ENCODE data around the gene TRNAU1AP.

TRNAU1AP gene

DNA sequence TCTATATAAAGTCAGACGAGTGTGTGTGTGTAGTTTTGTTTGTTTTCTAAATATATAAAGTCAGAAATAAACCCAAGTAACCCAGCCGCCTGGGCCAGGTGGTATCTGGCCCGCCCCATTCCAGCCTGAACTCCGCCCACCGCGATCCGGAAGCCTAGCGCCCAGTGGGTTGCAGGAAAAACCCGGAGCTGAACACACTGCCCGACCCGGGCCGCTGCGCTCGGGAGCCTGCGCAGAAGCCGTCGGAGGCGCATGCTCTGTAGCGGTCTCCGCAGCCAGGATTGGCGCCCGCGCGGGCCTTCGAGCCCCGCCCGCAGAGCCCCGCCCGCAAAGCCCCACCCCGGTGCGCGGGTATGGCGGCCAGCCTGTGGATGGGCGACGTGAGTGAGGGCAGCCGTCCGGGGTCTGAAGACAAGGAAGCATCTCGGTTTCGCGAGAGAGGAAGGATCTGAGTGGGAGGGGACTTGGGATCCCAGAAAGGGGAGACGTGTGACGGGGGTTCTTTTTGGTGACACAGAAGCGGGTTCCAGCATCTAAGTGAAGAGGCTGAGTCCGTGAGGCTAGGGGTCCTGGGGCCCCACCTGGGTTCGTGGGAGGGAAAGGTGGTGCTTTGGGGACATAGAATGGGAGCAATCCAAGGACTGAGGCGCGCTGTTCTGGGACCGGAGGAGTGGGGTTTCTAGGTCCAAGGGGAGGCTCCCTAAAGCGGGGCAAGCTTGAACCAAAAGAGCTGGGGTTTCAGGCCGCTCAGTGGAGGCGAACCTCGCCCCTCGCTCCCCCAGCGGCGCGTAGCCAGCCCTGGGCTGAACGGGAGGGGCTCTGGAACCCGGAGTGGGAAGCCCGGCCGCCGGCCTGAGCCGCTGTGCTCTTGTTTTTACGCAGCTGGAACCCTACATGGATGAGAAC, at the start of gene TRNAU1AP:
Gene TRNAU1AP, plus strand, starts transcription at position 328 of the 906 bp plus-strand sequence. Its CDS starts 26 bp downstream, at position 354.
- ChIA-PET POLR2A (interaction anchor here (0.6 to 6.4 kb wide), 14 partner anchors 12 to 303 kb away, joined by 3 to 92 read pairs (median 4); partner anchors contain the start of genes RCC1 and YTHDF2), CTCF (interaction anchor here (0.7 kb wide), 1 partner anchor 28 kb away, joined by 3 read pairs; no protein-coding TSS in a partner anchor)
- TF ChIP-seq ELF4 (IDR thresholded peaks at IDR 0.05), result peak; percentile 94
- TF ChIP-seq CTBP1 (IDR thresholded peaks at IDR 0.05; ENCODE audit: borderline replicate concordance), result peak; percentile 66
- no peak for TF ChIP-seq BHLHE40 (IDR thresholded peaks at IDR 0.05; ENCODE audit: borderline replicate concordance)
- peak; percentile 88; the same call in 1 of the 2 replicates for TF ChIP-seq FOXM1 (IDR thresholded peaks at IDR 0.05; ENCODE audit: borderline replicate concordance)
- TF ChIP-seq ARNT (IDR thresholded peaks at IDR 0.05), result peak; percentile 64; the same call in 1 of the 2 replicates
- peak; percentile 58; the same call in 1 of the 2 replicates for TF ChIP-seq TARDBP (IDR thresholded peaks at IDR 0.05)
- peak; percentile 75; the same call in 1 of the 2 replicates for TF ChIP-seq L3MBTL2 (conservative IDR thresholded peaks at IDR 0.05)
- TF ChIP-seq HDGF (IDR thresholded peaks at IDR 0.05; ENCODE audit: borderline replicate concordance), result no peak; the same call in 1 of the 2 replicates
- DNase-seq (ENCODE audit: extremely low spot score), result peak; percentile 100

DNA sequence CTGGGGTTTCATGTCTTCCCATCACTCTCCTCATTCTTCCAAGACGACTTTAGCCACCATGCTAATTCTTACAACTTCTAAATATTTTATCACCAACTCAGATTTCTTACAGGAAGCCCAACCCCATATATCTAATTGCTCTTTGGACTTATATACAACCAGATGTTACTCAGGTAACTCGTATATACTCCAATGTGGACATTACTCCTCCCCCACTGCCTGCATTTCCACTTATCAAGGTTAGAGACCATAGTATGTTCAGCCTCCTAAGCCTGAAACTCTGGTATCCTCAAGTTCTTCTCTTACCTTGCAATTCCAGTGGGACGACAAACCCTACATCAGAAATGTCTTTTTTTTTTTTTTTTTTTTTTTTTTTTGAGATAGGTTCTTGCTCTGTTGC, 49.8 kb upstream of the TRNAU1AP start:
- TF ChIP-seq BHLHE40 (IDR thresholded peaks at IDR 0.05; ENCODE audit: borderline replicate concordance), result no peak
- peak; percentile 59 for TF ChIP-seq ZNF384 (IDR thresholded peaks at IDR 0.05)
- no peak for TF ChIP-seq CTBP1 (IDR thresholded peaks at IDR 0.05; ENCODE audit: borderline replicate concordance)
- POLR2A ChIA-PET, result interaction anchor here (0.8 kb wide), 1 partner anchor 8 kb away, joined by 3 read pairs; no protein-coding TSS in a partner anchor
- DNase-seq (ENCODE audit: extremely low spot score), result no peak
- CTCF ChIA-PET, result no interaction called here

DNA sequence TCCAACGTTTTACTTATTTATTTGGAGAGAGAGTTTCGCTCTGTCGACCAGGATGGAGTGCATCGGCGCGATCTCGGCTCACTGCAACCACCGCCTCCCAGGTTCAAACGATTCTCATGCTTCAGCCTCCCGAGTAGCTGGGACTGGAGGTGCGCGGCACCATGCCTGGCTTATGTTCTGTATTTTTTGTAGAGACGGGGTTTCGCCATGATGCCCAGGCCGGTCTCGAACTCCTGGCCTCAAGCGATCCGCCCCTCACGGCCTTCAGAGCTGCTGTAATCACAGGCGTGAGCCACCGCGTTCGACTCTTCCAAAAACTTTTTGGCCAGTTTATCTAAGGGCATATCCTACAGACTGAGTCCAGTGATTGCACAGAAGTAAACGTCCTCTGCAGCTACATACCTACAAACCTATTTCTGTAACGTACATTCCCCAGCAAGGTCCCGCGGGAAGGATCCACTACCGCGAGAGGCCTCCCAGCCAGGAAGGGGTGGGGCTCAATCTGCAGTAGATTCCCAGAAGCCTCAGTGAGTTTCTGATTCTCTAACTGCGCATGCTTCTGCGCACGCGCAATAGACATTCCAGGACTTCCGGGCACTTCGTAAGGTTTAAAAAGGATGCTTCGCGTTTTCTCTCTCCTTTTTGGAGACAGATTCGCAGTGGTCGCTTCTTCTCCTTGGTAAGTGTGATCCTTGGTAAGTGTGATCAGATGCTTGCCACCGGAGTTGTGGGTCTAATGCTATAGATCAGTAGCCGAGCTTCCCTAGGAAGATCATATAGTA, 47.3 kb upstream of the TRNAU1AP start, which contains the start of gene RCC1:
Gene RCC1, plus strand, starts transcription at position 638 of the 782 bp plus-strand sequence. CDS start 23,824 bp downstream, outside the sequence.
- TF ChIP-seq BHLHE40 (IDR thresholded peaks at IDR 0.05; ENCODE audit: borderline replicate concordance) (no peak), LEF1 (IDR thresholded peaks at IDR 0.05; ENCODE audit: borderline replicate concordance) (no peak), CTBP1 (IDR thresholded peaks at IDR 0.05; ENCODE audit: borderline replicate concordance) (0 out of 2 replicates have a peak, but pooled peaks have one; percentile 15), ELF4 (IDR thresholded peaks at IDR 0.05) (peak; percentile 99)
- DNase-seq (ENCODE audit: extremely low spot score), result peak; percentile 100
- ChIA-PET CTCF (no interaction called here), POLR2A (interaction anchor here (0.6 to 5.9 kb wide), 16 partner anchors 11 to 257 kb away, joined by 3 to 37 read pairs (median 3); partner anchors contain the start of gene MED18)

DNA sequence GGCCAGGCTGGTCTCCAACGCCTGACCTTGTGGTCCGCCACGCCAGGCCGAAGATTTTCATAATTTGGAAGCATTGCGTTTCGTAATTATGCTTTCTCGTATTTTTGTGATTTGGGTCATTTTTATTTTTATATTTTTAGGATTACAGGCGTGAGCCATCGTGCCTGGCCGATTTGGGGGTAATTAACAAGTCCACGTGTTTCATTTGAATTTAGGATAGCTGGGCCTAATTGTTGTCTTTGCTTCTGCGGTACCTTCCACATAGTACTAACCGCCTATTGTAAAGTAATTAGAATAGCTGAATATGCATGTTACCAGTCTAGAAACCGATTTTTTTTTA, 46.0 kb upstream of the TRNAU1AP start:
- no peak for DNase-seq (ENCODE audit: extremely low spot score)
- ChIA-PET CTCF (interaction anchor here (0.7 kb wide), 1 partner anchor 112 kb away, joined by 3 read pairs; no protein-coding TSS in a partner anchor), POLR2A (interaction anchor here (1.2 to 5.9 kb wide), 6 partner anchors 11 to 163 kb away, joined by 3 to 37 read pairs (median 4); no protein-coding TSS in a partner anchor)
- TF ChIP-seq L3MBTL2 (conservative IDR thresholded peaks at IDR 0.05) (peak; percentile 43; the same call in 1 of the 2 replicates), ZNF384 (IDR thresholded peaks at IDR 0.05) (no peak)

DNA sequence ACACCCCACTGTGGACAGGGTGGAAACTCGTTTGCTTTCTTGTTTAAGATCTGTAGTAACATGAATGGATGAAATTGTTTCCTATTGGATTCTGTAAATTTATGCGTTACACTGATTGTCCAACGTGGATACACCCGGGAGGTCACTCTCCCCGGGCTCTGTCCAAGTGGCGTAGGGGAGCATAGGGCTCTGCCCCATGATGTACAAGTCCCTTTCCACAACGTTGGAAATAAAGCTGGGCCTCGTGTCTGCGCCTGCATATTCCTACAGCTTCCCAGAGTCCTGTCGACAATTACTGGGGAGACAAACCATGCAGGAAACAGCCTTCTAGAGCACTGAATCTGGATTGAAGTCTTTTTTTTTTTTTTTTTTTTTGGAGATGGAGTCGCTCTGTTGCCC, 45.6 kb upstream of the TRNAU1AP start:
- no peak for TF ChIP-seq TARDBP (IDR thresholded peaks at IDR 0.05)
- TF ChIP-seq ZNF384 (IDR thresholded peaks at IDR 0.05), result peak; percentile 54; the same call in 1 of the 2 replicates
- DNase-seq (ENCODE audit: extremely low spot score), result no peak
- CTCF ChIA-PET, result interaction anchor here (0.7 kb wide), 1 partner anchor 113 kb away, joined by 3 read pairs; no protein-coding TSS in a partner anchor
- POLR2A ChIA-PET, result interaction anchor here (0.8 to 5.9 kb wide), 8 partner anchors 11 to 162 kb away, joined by 3 to 37 read pairs (median 4); no protein-coding TSS in a partner anchor

DNA sequence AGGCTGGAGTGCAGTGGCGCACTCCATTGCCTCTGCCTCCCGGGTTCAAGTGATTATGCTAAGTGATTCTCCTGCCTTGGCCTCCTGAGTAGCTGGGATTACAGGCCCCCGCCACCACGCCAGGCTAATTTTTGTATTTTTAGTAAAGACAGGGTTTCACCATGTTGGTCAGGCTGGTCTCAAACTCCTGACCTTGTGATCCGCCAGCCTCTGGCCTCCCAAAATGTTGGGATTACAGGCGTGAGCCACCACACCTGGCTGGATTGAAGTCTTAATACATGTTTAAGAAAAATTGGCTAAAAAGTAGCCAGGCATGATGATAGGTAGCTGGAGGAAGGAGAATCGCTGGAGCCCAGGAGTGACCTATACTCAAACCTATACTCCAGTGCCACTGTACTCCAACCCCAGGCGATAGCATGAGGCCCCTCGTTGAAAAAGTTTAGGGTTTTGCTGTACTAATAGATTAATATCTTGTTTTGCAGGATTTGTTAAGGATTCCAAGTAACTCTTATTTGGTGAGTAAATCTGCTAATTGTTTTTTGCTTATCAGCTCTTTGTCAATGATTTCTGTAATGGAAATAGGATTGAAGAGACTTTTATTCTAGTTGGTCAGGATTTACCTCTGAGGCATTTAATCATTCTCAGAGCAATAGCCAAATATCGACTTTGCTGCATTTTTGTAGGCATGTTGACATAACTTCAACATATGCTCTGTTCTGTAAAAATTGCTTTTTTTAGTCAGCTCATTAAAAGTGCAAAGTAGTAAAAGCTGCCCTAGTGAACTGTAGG, 45.0 kb upstream of the TRNAU1AP start:
- ChIA-PET CTCF (interaction anchor here (0.7 kb wide), 1 partner anchor 113 kb away, joined by 3 read pairs; no protein-coding TSS in a partner anchor), POLR2A (interaction anchor here (0.6 to 5.9 kb wide), 10 partner anchors 10 to 162 kb away, joined by 3 to 37 read pairs (median 3); no protein-coding TSS in a partner anchor)
- TF ChIP-seq TARDBP (IDR thresholded peaks at IDR 0.05) (no peak), ZNF384 (IDR thresholded peaks at IDR 0.05) (no peak), FOXA1 (IDR thresholded peaks at IDR 0.05) (no peak), CTBP1 (IDR thresholded peaks at IDR 0.05; ENCODE audit: borderline replicate concordance) (no peak)
- TF ChIP-seq, protein P1, sequence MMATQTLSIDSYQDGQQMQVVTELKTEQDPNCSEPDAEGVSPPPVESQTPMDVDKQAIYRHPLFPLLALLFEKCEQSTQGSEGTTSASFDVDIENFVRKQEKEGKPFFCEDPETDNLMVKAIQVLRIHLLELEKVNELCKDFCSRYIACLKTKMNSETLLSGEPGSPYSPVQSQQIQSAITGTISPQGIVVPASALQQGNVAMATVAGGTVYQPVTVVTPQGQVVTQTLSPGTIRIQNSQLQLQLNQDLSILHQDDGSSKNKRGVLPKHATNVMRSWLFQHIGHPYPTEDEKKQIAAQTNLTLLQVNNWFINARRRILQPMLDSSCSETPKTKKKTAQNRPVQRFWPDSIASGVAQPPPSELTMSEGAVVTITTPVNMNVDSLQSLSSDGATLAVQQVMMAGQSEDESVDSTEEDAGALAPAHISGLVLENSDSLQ (IDR thresholded peaks at IDR 0.05), result no peak
- DNase-seq (ENCODE audit: extremely low spot score), result no peak

DNA sequence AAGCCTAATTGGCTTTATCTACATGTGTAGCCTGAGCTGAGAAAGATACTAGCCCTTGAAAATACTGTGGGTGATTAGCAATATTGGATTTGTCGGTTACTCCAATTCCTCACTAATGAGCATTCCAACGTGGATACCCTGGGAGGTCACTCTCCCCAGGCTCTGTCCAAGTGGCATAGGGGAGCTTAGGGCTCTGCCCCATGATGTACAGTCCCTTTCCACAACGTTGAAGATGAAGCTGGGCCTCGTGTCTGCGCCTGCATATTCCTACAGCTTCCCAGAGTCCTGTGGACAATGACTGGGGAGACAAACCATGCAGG, 44.5 kb upstream of the TRNAU1AP start:
- no peak for DNase-seq (ENCODE audit: extremely low spot score)
- ChIA-PET CTCF (no interaction called here), POLR2A (interaction anchor here (0.6 to 5.9 kb wide), 5 partner anchors 10 to 95 kb away, joined by 3 to 37 read pairs (median 3); no protein-coding TSS in a partner anchor)
- TF ChIP-seq, protein P1 (IDR thresholded peaks at IDR 0.05), result no peak
- no peak for TF ChIP-seq ELF4 (IDR thresholded peaks at IDR 0.05)
- TF ChIP-seq NFRKB (IDR thresholded peaks at IDR 0.05), result no peak
- no peak for TF ChIP-seq SP1 (IDR thresholded peaks at IDR 0.05)
- no peak for TF ChIP-seq ZNF384 (IDR thresholded peaks at IDR 0.05)
- no peak for TF ChIP-seq TARDBP (IDR thresholded peaks at IDR 0.05)
- no peak for TF ChIP-seq ARNT (IDR thresholded peaks at IDR 0.05)
- no peak for TF ChIP-seq CTBP1 (IDR thresholded peaks at IDR 0.05; ENCODE audit: borderline replicate concordance)
- no peak for TF ChIP-seq L3MBTL2 (conservative IDR thresholded peaks at IDR 0.05)
- TF ChIP-seq FOXM1 (IDR thresholded peaks at IDR 0.05; ENCODE audit: borderline replicate concordance), result no peak
- no peak for TF ChIP-seq BHLHE40 (IDR thresholded peaks at IDR 0.05; ENCODE audit: borderline replicate concordance)
- no peak for TF ChIP-seq FOXK2 (IDR thresholded peaks at IDR 0.05)
- TF ChIP-seq SUZ12 (IDR thresholded peaks at IDR 0.05), result no peak
- TF ChIP-seq LEF1 (IDR thresholded peaks at IDR 0.05; ENCODE audit: borderline replicate concordance), result no peak
- TF ChIP-seq FOXA1 (IDR thresholded peaks at IDR 0.05), result no peak
- TF ChIP-seq HDGF (IDR thresholded peaks at IDR 0.05; ENCODE audit: borderline replicate concordance), result no peak
